ENCODE data around the gene ID1. TPM values are rescaled to one million over a fixed set of nuclear protein-coding genes. Genes with fewer than 3 reads are reported as not detected.

The ID1 gene
- total and polyA plus RNA-seq, 2 experiments from 2014 or later: 221 to 479 TPM

GRCh38 chr20:31630187-31630790 is 25.2 kb downstream of the ID1 start (continued):
- TF ChIP-seq ZNF462 (CRISPR knock-in tag; IDR thresholded peaks at IDR 0.05): no peak

- H3K4me3 ChIP-seq: no peak overlapping the region
- no peak for ATAC-seq
- H3K4me1 ChIP-seq (ENCODE audit: insufficient read depth): no peaks in the 10 kb centered on the region; the same call in 1 of the 2 replicates
- H3K27me3 ChIP-seq (ENCODE audit: insufficient read depth): peaks cover 4% of the 10 kb centered on the region; the same call in 1 of the 2 replicates
- 0 out of 2 replicates have a peak, but pooled peaks cover 3% of the 10 kb centered on the region for H3K9me2 ChIP-seq (ENCODE audit: insufficient read depth)
- Mint-ChIP-seq H3K36me3 (ENCODE audit: low read depth) (no peaks in the 10 kb centered on the region), H3K4me3 (no peak overlapping the region), H3K9me3 (peaks cover 3% of the 10 kb centered on the region; the same call in 1 of the 3 replicates), H3K4me1 (no peaks in the 10 kb centered on the region), H3K27ac (no peak overlapping the region), H3K27me3 (ENCODE audit: insufficient read depth, low read depth, poor library complexity) (peaks cover 20% of the 10 kb centered on the region)
- DNase-seq (ENCODE audit: low spot score): no peak
- peaks cover 8% of the 10 kb centered on the region for H3F3A ChIP-seq (replicated peaks; ENCODE audit: low read depth)
- H3K27ac ChIP-seq (ENCODE audit: low read depth): no peak overlapping the region
- H4K20me1 ChIP-seq (replicated peaks; ENCODE audit: insufficient read depth): no peaks in the 10 kb centered on the region
- H3K79me2 ChIP-seq (replicated peaks; ENCODE audit: insufficient read depth): no peaks in the 10 kb centered on the region
- H3K4me2 ChIP-seq: no peak overlapping the region
- no peaks in the 10 kb centered on the region for H3K36me3 ChIP-seq (ENCODE audit: insufficient read depth)
- H2AFZ ChIP-seq: no peak overlapping the region; the same call in 1 of the 2 replicates
- TF ChIP-seq JUNB (IDR thresholded peaks at IDR 0.05; ENCODE audit: unreplicated experiment): no peak
- no peak for TF ChIP-seq ETS1 (IDR thresholded peaks at IDR 0.05)
- TF ChIP-seq NANOG (IDR thresholded peaks at IDR 0.05; ENCODE audit: borderline replicate concordance): no peak
- no peak for TF ChIP-seq ZNF462 (CRISPR knock-in tag; IDR thresholded peaks at IDR 0.05)
- no peak for TF ChIP-seq EZH2 (IDR thresholded peaks at IDR 0.05; ENCODE audit: low read depth, unreplicated experiment)
- no peak for TF ChIP-seq STAT1 (IDR thresholded peaks at IDR 0.05; ENCODE audit: unreplicated experiment)
Measured at GRCh38 chr20:31632548-31633338, 27.7 kb downstream of the ID1 start.
